Measurements from ENCODE around the gene GSS.

The GSS gene

DNA sequence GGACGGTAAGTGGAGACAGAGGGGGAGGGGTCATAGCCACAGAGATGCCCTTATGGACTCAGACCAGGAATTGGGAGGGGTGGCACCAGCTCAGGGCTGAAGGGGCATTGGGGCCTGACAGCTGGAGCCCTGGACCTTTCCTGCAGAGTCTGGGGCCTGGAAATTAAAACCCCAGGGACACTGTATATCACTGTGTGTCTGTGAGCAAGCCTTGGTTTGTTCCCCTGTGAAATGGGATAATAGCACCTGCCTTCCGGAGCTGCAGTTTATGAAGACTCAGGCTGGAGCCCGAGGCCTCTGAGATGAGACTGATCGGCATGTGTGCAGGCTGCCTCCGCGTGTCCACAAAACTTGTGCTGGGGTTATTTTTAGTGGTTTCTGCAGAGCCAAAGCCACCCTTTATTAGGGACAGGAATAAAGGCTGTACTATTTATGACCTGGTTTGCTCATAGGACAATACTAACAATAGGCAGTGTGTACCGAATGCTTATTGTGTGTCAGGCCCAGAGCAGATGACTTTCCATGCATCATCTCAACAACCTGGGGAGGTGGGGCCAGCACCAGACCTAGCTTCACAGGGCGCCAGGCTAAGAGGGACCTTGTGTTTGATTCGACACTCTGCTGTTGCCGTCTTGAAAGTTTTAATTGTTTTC, 22.6 kb upstream of the GSS start:
- no peak for DNase-seq (ENCODE audit: low read depth)

GRCh38 chr20:34977365-34978091, 21.9 kb upstream of the GSS start:
- no peak for DNase-seq (ENCODE audit: low read depth)

- no peak for DNase-seq (ENCODE audit: low read depth)
Observed at GRCh38 chr20:34976286-34976685, 20.7 kb upstream of the GSS start.

DNA sequence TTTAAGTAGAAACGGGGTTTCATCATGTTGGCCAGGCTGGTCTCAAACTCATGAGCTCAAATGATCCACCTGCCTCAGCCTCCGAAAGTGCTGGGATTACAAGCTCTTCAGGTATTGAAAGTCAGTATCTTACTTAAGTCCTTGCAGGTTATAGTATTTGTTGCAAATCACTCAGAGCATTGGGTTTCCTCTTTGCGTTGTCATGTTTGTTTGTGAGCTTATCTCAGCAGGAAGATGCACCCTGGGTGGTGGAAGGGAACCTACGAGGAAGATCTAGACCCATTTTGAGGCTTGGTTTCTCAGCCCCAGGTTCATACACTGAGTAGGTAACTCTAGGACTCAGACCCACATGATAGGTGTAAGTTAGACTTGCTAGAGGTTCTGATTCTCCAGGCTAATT, 18.6 kb upstream of the GSS start:
- no peak for DNase-seq (ENCODE audit: low read depth)

DNA sequence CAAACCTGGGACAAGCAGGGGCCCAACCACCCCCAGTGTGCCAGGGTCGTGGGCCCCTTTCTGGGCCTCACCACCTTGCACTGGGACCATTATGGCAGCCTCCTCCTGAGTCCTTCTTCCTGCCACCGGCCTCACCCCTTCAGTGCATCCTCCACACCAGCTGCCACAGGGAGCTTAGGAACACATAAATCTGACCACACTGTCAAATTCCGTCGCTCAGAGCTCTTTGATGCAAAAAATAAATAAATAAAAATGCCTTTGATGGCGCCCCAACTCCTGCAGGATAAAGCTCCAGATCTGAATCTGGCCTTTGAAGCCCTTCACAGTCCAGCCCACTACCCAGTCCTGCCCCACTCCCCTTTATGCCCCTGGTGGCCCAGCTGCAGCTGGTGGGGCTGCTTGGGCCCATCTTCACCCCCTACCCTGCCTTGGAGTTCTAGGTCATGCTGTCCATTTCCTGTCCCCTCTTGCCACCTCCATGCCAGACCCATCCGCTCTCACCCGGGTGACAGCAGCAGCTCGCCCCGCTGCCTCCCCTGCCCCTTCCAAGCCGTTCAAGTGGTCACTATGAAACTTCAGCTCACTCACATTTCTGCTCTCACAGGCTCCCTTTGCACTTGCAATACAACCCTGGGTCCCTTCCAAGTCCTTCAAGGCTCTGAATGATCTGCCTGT, 16.1 kb upstream of the GSS start:
- DNase-seq (ENCODE audit: low read depth) = no peak

DNA sequence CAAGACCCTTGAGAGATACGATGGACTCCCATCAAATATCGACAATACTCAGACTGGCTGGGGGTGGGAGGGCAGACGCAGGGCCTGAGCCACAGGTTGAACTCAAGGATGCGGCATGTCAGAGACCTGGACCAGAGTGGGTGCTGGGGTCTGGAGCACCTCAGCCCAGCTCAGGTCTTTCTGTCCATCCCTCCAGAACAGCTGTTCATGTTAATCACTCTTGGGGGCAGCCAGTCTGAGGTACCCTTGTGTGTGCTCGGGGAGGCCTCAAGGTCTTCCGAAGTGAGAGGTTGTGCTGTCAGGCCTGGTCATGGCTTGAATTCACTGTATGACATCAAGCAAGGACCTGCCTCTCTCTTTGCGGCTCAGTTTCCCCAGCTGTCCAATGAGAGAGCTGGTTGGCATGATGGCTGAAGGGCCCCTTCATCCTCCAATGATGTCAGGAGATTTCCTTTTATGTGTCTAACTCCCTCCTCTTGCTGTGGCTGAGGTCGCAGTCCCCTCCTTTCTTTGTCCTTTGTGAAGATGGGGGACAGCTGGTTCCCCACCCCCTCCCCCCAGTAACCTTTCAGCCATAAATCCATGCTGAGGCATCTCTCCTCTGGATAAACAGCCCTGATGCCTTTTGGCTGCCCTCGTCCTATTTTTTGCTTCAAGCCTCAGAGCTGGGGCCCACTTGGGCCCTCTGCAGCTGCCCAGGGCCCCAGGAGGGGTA, 15.4 kb upstream of the GSS start:
- DNase-seq (ENCODE audit: low read depth) = no peak

- no peak for DNase-seq (ENCODE audit: low read depth)
Observed at GRCh38 chr20:34970193-34970840, 14.7 kb upstream of the GSS start.

- no peak for DNase-seq (ENCODE audit: low read depth)
Observed at GRCh38 chr20:34968042-34968775, 12.6 kb upstream of the GSS start.

GRCh38 chr20:34967421-34967820, 11.8 kb upstream of the GSS start:
- DNase-seq (ENCODE audit: low read depth) = no peak

DNA sequence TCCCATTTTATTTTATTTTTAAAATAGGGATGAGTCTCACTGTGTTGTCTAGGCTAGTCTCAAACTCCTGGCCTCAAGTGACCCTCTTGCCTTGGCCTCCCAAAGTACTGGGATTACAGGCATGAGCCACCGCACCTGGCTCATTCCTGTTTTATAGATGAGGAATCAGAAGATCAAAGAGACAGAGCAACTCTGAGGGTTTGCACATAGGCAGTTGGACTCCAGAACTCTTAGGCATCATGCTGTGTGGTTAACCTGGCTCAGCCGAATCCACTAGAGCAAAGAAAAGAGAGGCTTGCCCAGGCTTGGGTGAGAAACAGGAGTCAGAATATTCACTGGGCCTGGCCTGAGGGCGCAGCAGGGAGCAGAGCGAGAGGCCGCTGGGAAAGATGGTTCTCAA, 9.4 kb upstream of the GSS start:
- DNase-seq (ENCODE audit: low read depth) = no peak

GRCh38 chr20:34964486-34964885, 8.9 kb upstream of the GSS start:
- DNase-seq (ENCODE audit: low read depth) = no peak

GRCh38 chr20:34956751-34957472, 1.3 kb upstream of the GSS start:
- DNase-seq (ENCODE audit: low read depth) = no peak

DNA sequence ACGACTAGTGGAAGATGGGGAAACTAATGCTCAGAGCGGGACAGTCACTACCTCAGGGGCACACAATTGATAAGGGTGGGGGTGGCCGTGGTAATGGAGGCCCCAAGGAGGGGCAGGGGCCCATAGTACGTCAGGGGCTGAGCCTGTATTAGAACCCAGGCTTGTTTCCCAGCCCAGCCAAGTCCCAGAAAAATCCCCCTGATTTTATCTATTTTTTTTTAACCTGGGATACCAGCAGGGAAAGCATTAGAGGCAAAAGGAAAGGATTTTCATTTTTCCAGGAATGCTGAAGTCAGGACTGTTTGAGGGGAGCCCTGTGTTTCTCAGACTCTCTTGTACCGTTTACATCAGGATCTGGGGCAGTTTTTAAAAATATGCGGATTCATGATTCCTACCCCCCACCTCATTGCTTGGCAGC, 444 bp upstream of the GSS start:
- DNase-seq (ENCODE audit: low read depth) = no peak

- DNase-seq (ENCODE audit: low read depth) = peak; percentile 36
Observed at GRCh38 chr20:34954904-34955230, 739 bp downstream of the GSS start.

DNA sequence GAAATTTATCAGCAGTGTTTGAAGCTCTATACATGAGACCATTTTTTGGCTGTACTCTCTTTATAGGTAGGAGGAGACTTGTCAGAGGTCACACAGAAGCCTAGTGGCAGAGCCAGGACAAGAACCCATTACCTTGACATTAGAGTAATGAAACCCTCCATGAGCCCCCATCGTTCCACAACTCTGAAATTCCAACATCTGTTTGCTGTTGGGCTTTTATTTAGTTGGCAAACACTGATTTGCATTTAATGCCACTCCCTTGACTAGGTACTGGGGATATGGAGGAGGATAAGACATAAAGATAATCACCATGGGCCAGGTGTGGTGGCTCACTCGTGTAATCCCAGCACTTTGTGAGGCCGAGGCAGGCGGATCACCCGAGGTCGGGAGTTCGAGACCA, 1.6 kb downstream of the GSS start:
- no peak for DNase-seq (ENCODE audit: low read depth)

DNA sequence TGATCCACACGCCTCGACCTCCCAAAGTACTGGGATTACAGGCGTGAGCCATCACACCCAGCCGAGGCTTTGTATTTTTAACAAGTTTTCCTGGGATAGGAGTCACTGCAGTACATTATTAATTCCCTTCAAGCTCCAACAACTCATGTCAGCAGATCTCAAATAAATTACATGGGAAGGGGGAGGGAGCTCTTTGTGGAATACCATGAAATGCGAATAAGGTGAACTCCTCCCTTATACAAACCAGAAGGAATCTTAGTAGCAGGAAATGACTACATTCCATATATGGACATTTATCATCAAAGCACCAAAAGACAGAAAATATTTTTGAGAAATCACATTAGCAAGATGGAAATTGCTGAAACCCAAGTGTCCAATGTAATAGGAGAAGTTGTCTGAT, 2.9 kb downstream of the GSS start:
- DNase-seq (ENCODE audit: low read depth) = no peak

GRCh38 chr20:34951652-34952051, 4.0 kb downstream of the GSS start:
- DNase-seq (ENCODE audit: low read depth) = no peak

DNA sequence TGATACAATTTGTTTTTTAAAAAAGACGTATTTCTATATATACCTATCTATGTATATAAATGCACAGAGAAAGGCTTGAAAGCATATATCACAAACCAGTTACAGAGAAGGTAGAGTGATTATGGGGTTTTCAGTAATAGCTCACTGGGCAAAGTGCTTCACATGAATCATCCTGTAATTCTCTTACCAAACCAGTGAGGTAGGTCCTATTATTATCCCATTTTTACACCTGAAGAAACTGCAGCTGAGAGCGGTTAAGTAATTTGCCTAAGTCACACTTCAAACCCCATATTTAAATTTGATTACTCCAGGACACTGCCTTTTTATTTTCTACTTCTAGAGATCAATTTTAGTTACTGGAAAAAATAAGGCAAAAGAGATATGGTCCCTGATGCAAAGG, 4.4 kb downstream of the GSS start:
- no peak for DNase-seq (ENCODE audit: low read depth)

DNA sequence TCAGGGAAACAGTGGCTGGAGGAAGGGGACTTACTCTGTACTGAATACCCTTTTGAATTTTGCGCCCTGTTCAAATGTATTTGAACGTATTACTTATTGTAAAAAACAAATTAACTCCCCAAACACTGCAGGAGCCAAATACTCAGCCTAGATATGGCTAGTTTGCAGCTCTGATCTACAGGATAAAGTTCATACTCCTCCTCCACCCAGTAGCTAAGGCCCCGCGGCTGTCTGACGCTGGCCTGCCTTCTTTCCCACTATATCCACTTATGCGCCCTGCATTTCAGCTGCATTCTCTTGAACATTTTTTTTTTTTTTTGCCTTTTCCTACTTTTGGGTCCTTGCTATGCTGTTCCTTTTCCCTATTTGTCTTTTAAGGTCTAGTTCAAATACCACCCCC, 6.5 kb downstream of the GSS start:
- DNase-seq (ENCODE audit: low read depth) = no peak

- no peak for DNase-seq (ENCODE audit: low read depth)
Observed at GRCh38 chr20:34948030-34948429, 7.6 kb downstream of the GSS start.

GRCh38 chr20:34947336-34947735, 8.3 kb downstream of the GSS start:
- DNase-seq (ENCODE audit: low read depth) = no peak
